OCI-LY7 (cell line): ENCODE measurements around the gene ZNF497. TPM values are rescaled to one million over a fixed set of nuclear protein-coding genes. Genes with fewer than 3 reads are reported as not detected.

Experiments used
- BruUV-seq: library from RNA; stranded (reverse); fragments of 400-500 nt; replicated peaks from 2 replicates; lab custom pipeline; 2021; lab: Mats Ljungman, UMichigan
- CTCF ChIA-PET: fragments of 300-600 bp; sonication (Branson Sonifier 250); formaldehyde crosslinking; loops from one replicate; lab custom pipeline; 2022; ENCODE audit warnings: antibody characterized with exemption; ENCODE audit not compliant: unreplicated experiment; lab: Charles Lee
- POLR2A ChIA-PET: fragments of 300-600 bp; sonication (Branson Sonifier 250); formaldehyde crosslinking; loops from one replicate; lab custom pipeline; 2022; ENCODE audit warnings: antibody characterized with exemption; lab: Charles Lee
- DNase-seq: peaks from one replicate; pipeline ENCODE4 v3.0.0-alpha.2; 2015; ENCODE audit warnings: low spot score
- H2AFZ ChIP-seq: fragments of 200-600 bp; sonication (generic), shearing (Covaris generic); 2 replicates; pipeline ENCODE4 v1.6.1; 2014; ENCODE audit warnings: mild to moderate bottlenecking, antibody characterized with exemption, low read length, moderate library complexity
- H3K27ac ChIP-seq: fragments of 200-600 bp; sonication (generic); 2 replicates; pipeline ENCODE4 v1.5.1; 2014; ENCODE audit warnings: mixed run types, low read depth, mild to moderate bottlenecking, moderate library complexity, low read length, inconsistent platforms; ENCODE audit not compliant: poor library complexity, severe bottlenecking
- H3K36me3 ChIP-seq: fragments of 200-600 bp; sonication (generic); 2 replicates; pipeline ENCODE4 v1.6.1; 2014; ENCODE audit warnings: mild to moderate bottlenecking, antibody characterized with exemption, low read length, moderate library complexity, mixed read lengths; ENCODE audit not compliant: insufficient read depth
- H3K4me1 ChIP-seq: fragments of 200-600 bp; sonication (generic); 2 replicates; pipeline ENCODE4 v1.5.1; 2014; ENCODE audit warnings: mild to moderate bottlenecking, low read length; ENCODE audit not compliant: insufficient read depth, poor library complexity, severe bottlenecking
- H3K4me2 ChIP-seq: fragments of 200-600 bp; sonication (generic); 2 replicates; pipeline ENCODE4 v1.6.1; 2014; ENCODE audit warnings: mild to moderate bottlenecking, low read length
- H3K4me3 ChIP-seq: fragments of 200-600 bp; sonication (generic); 2 replicates; pipeline ENCODE4 v1.5.1; 2014; ENCODE audit warnings: mild to moderate bottlenecking, low read depth, low read length; ENCODE audit not compliant: poor library complexity, severe bottlenecking
- H3K79me2 ChIP-seq: fragments of 200-600 bp; sonication (generic); 2 replicates; pipeline ENCODE4 v1.6.1; 2016; ENCODE audit warnings: low read depth, mild to moderate bottlenecking, low read length, moderate library complexity, mixed read lengths; ENCODE audit not compliant: insufficient read depth
- H3K9me2 ChIP-seq: fragments of 200-600 bp; sonication (generic); 2 replicates; pipeline ENCODE4 v1.6.1; 2016; ENCODE audit warnings: mild to moderate bottlenecking, low read length, mixed read lengths; ENCODE audit not compliant: insufficient read depth
- H3K9me3 ChIP-seq: fragments of 200-600 bp; sonication (generic); 2 replicates; pipeline ENCODE4 v1.6.1; 2014; ENCODE audit warnings: mild to moderate bottlenecking, mixed run types, low read length, mixed read lengths
- H4K20me1 ChIP-seq: fragments of 200-600 bp; sonication (generic); 2 replicates; pipeline ENCODE4 v1.6.1; 2014; ENCODE audit warnings: mild to moderate bottlenecking, antibody characterized with exemption, low read length, moderate library complexity, mixed read lengths; ENCODE audit not compliant: insufficient read depth
- EZH2phosphoT487 ChIP-seq: fragments of 200-600 bp; sonication (generic); IDR thresholded peaks from 2 replicates; pipeline ENCODE4 v1.6.1; 2018; ENCODE audit warnings: low read depth, borderline replicate concordance, mild to moderate bottlenecking, mixed run types, antibody characterized with exemption, low read length, moderate library complexity, mixed read lengths
- intact Hi-C: fragments of 100-400 bp; cut with micrococcal nuclease; formaldehyde crosslinking; loops from one replicate; pipeline ENCODE4 v1.10.0; 2022; ENCODE audit not compliant: unreplicated experiment
- total RNA-seq, 2 experiments: library from RNA; depleted of rRNA in 1 of 2; stranded (reverse); fragments of >200 nt in 1 of 2; shearing (Covaris generic) in 1 of 2; gene quantifications; 2 replicates each; pipeline ENCODE4 v1.2.3, GENCODE V29; 2014 to 2022
- TF ChIP-seq, protein P1 (sequence below): fragments of 200-600 bp; sonication (generic); conservative IDR thresholded peaks from 2 replicates; pipeline ENCODE4 v1.5.1; 2014; ENCODE audit warnings: mild to moderate bottlenecking, antibody characterized with exemption, low read length, moderate library complexity, mixed read lengths

ZNF497 gene
- total RNA-seq, 2 experiments from 2014 or later: 3.6 to 6.1 TPM

GRCh38 chr19:58305932-58306323 is 56.6 kb downstream of the ZNF497 start:
- Histone ChIP-seq H3K9me3 (peaks cover 15% of the 10 kb centered on the region; the same call in 1 of the 2 replicates), H3K27ac (peak overlapping the region; percentile 46), H3K4me1 (peaks cover 15% of the 10 kb centered on the region), H3K9me2 (no peaks in the 10 kb centered on the region), H4K20me1 (no peaks in the 10 kb centered on the region), H2AFZ (peak overlapping the region; percentile 89; the same call in 1 of the 2 replicates), H3K79me2 (peaks cover 18% of the 10 kb centered on the region), H3K4me2 (peak overlapping the region; percentile 77), H3K4me3 (peak overlapping the region; percentile 94), H3K36me3 (peaks cover 72% of the 10 kb centered on the region)
- POLR2A ChIA-PET: interaction anchor here (1.1 to 1.5 kb wide), 2 partner anchors 9 to 21 kb away, joined by 3 to 4 read pairs; partner anchors contain the start of gene ZSCAN22
- no TSS peak for BruUV-seq
- CTCF ChIA-PET: no interaction called here
- intact Hi-C loops: loop anchor here (1.0 to 2.0 kb wide), 5 partner anchors 21 to 123 kb away; partner anchors contain the start of genes ZNF274, ZNF544, ZNF8 and ZNF837
- no peak for DNase-seq
- TF ChIP-seq, protein P1, sequence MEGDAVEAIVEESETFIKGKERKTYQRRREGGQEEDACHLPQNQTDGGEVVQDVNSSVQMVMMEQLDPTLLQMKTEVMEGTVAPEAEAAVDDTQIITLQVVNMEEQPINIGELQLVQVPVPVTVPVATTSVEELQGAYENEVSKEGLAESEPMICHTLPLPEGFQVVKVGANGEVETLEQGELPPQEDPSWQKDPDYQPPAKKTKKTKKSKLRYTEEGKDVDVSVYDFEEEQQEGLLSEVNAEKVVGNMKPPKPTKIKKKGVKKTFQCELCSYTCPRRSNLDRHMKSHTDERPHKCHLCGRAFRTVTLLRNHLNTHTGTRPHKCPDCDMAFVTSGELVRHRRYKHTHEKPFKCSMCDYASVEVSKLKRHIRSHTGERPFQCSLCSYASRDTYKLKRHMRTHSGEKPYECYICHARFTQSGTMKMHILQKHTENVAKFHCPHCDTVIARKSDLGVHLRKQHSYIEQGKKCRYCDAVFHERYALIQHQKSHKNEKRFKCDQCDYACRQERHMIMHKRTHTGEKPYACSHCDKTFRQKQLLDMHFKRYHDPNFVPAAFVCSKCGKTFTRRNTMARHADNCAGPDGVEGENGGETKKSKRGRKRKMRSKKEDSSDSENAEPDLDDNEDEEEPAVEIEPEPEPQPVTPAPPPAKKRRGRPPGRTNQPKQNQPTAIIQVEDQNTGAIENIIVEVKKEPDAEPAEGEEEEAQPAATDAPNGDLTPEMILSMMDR: no peak
- TF ChIP-seq EZH2phosphoT487: no peak

DNA sequence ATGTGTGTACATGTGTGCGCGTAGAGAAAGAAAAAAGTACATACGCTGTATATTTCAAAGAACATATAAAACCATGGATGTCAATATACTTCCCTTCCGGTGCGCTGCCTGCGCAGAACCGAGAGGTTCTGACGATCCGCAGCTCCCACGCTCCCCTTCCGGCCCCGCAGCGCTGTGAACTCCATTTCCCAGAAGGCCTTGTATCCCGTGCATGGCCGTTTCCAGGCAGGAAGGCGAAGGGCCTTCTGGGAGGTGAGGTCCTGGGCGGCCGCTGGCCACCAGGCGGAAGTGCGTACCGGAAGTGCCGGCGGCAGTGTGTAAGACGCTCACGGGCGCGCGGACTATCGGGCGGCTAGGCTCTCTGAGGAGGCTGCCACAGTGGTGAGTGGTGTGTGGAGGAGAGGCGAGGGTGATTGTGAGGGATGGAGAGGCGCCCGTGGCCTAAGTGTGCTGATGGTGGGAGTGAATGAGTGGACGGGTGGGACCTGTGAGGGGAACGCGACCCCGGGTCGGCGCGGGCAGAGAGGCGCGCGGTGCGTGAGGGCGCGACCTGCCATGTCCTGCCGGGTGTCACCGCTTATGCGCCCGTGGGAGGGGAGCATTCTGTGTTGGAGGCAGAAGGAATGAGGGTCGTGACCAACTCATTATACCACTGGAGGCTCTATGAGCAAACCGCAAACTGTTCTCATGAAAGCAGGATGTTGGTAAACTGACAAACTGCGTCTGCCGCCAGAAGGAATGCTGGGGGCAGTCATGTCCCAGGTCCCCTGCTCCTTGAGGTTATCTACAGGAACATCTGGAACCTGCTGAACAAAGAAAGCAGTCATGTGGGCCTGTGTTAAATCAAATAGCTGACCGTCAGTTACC is 57.3 kb downstream of the ZNF497 start, which contains the start of gene ERVK3-1:
TSS of gene ERVK3-1 (plus strand) at position 313 of the 867 bp plus-strand sequence. CDS start 6,792 bp downstream, outside the sequence.
- peak within 1 kb of the TSS; percentile 46 for H3K27ac ChIP-seq
- POLR2A ChIA-PET: interaction anchor here (1.0 to 1.5 kb wide), 2 partner anchors 8 to 21 kb away, joined by 3 to 4 read pairs; partner anchors contain the start of gene ZSCAN22
- peak; percentile 98 for DNase-seq
- peak within 1 kb of the TSS; percentile 89 for H2AFZ ChIP-seq
- peak within 1 kb of the TSS; percentile 77 for H3K4me2 ChIP-seq
- no peaks in the 10 kb centered on the region for H4K20me1 ChIP-seq
- BruUV-seq: no TSS peak
- TF ChIP-seq, protein P1: no peak
- TF ChIP-seq EZH2phosphoT487: no peak
- H3K9me3 ChIP-seq: peaks cover 15% of the 10 kb centered on the region; the same call in 1 of the 2 replicates
- no peaks in the 10 kb centered on the region for H3K9me2 ChIP-seq
- peak within 1 kb of the TSS; percentile 94 for H3K4me3 ChIP-seq
- intact Hi-C loops: loop anchor here (1.0 to 2.0 kb wide), 5 partner anchors 22 to 122 kb away; partner anchors contain the start of genes ZNF274, ZNF544, ZNF8 and ZNF837
- CTCF ChIA-PET: no interaction called here
- H3K4me1 ChIP-seq: peaks cover 15% of the 10 kb centered on the region
- H3K36me3 ChIP-seq: peaks cover 79% of the 10 kb centered on the region
- H3K79me2 ChIP-seq: peaks cover 18% of the 10 kb centered on the region
